Measurements from ENCODE around the gene SLC19A2. TPM values are rescaled to one million over a fixed set of nuclear protein-coding genes. Genes with fewer than 3 reads are reported as not detected.

SLC19A2 gene
- polyA plus RNA-seq, 1 donor (not counting 4 experiments of a cell fraction or from before 2014, with no cell fraction given): 11.9 TPM

DNA sequence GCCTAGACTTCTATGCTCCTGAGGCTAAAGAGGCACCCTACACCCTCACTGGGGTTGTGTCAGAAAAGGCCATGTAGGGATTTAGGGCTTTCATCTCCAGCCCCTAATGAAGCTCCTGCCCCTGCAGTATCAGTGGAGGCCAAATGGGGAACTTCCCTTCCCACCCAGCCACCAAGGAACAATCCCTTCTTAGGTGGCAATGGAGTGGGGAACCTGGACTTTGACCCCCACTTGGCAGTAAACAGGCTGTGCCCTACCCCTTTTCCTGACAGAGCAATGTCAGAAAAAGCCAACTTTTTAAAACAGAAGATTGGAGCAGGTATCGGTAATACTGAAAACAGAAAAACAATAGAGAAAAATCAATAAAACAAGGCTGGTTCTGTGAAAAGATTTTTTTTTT is 35.5 kb upstream of the SLC19A2 start:
- Histone ChIP-seq H3K9ac (ENCODE audit: control insufficient read depth, extremely low read depth, insufficient read depth, low read length) (no peak overlapping the region), H3K4me1 (ENCODE audit: control insufficient read depth, extremely low read depth, insufficient read depth, low read length) (no peaks in the 10 kb centered on the region), H3K9me3 (ENCODE audit: control insufficient read depth, low read depth, low read length) (no peaks in the 10 kb centered on the region), H3K4me2 (ENCODE audit: control insufficient read depth, extremely low read depth, insufficient read depth, low read depth, low read length) (no peak overlapping the region), H3K27me3 (ENCODE audit: control insufficient read depth, extremely low read depth, insufficient read depth, low read length) (no peaks in the 10 kb centered on the region), H3K4me3 (ENCODE audit: control insufficient read depth in 2 of 3, extremely low read depth in 1 of 3, insufficient read depth in 2 of 3, low read depth in 1 of 3, low read length in 3 of 3) (no peak overlapping the region), H2AFZ (ENCODE audit: control insufficient read depth, low read length) (no peak overlapping the region), H3K9me1 (ENCODE audit: control insufficient read depth, extremely low read depth, insufficient read depth, low read length) (no peaks in the 10 kb centered on the region), H3K36me3 (ENCODE audit: control insufficient read depth in 2 of 2, extremely low read depth in 1 of 2, insufficient read depth in 2 of 2, low read length in 2 of 2) (no peaks in the 10 kb centered on the region), H4K20me1 (ENCODE audit: control insufficient read depth, extremely low read depth, insufficient read depth, low read length) (no peaks in the 10 kb centered on the region), H3K79me2 (ENCODE audit: control insufficient read depth, insufficient read depth, low read length) (no peaks in the 10 kb centered on the region), H3K27ac (ENCODE audit: control insufficient read depth, insufficient read depth, low read length) (no peak overlapping the region)
- FAIRE-seq (no peak), DNase-seq (ENCODE audit: low read depth, low spot score) (no peak)
- dilution Hi-C loops (cut with MboI; ENCODE audit: extremely low pct_ligation_motif_present, low sequenced_read_pairs): no loop called here
- TF ChIP-seq, protein P1, sequence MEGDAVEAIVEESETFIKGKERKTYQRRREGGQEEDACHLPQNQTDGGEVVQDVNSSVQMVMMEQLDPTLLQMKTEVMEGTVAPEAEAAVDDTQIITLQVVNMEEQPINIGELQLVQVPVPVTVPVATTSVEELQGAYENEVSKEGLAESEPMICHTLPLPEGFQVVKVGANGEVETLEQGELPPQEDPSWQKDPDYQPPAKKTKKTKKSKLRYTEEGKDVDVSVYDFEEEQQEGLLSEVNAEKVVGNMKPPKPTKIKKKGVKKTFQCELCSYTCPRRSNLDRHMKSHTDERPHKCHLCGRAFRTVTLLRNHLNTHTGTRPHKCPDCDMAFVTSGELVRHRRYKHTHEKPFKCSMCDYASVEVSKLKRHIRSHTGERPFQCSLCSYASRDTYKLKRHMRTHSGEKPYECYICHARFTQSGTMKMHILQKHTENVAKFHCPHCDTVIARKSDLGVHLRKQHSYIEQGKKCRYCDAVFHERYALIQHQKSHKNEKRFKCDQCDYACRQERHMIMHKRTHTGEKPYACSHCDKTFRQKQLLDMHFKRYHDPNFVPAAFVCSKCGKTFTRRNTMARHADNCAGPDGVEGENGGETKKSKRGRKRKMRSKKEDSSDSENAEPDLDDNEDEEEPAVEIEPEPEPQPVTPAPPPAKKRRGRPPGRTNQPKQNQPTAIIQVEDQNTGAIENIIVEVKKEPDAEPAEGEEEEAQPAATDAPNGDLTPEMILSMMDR (optimal IDR thresholded peaks at IDR 0.05 in 1 of 3, IDR thresholded peaks at IDR 0.05 in 1 of 3, conservative IDR thresholded peaks at IDR 0.05 in 1 of 3; ENCODE audit: extremely low read depth in 1 of 3, insufficient read depth in 2 of 3, low read length in 3 of 3): no peak
- TF ChIP-seq EZH2 (IDR thresholded peaks at IDR 0.05; ENCODE audit: low read length): no peak

- no peak overlapping the region for H3K27ac ChIP-seq (ENCODE audit: control insufficient read depth, insufficient read depth, low read length)
- no peak overlapping the region for H3K4me3 ChIP-seq (ENCODE audit: control insufficient read depth in 2 of 3, extremely low read depth in 1 of 3, insufficient read depth in 2 of 3, low read depth in 1 of 3, low read length in 3 of 3)
- no peaks in the 10 kb centered on the region for H3K79me2 ChIP-seq (ENCODE audit: control insufficient read depth, insufficient read depth, low read length)
- H3K4me2 ChIP-seq (ENCODE audit: control insufficient read depth, extremely low read depth, insufficient read depth, low read depth, low read length): no peak overlapping the region
- H2AFZ ChIP-seq (ENCODE audit: control insufficient read depth, low read length): no peak overlapping the region
- H3K9me1 ChIP-seq (ENCODE audit: control insufficient read depth, extremely low read depth, insufficient read depth, low read length): no peaks in the 10 kb centered on the region
- FAIRE-seq (no peak), DNase-seq (ENCODE audit: low read depth, low spot score) (no peak)
- no peaks in the 10 kb centered on the region for H3K27me3 ChIP-seq (ENCODE audit: control insufficient read depth, extremely low read depth, insufficient read depth, low read length)
- peaks cover 8% of the 10 kb centered on the region for H3K4me1 ChIP-seq (ENCODE audit: control insufficient read depth, extremely low read depth, insufficient read depth, low read length)
- no peaks in the 10 kb centered on the region for H3K9me3 ChIP-seq (ENCODE audit: control insufficient read depth, low read depth, low read length)
- dilution Hi-C loops (cut with MboI; ENCODE audit: extremely low pct_ligation_motif_present, low sequenced_read_pairs): no loop called here
- TF ChIP-seq, protein P1 (optimal IDR thresholded peaks at IDR 0.05 in 1 of 3, IDR thresholded peaks at IDR 0.05 in 1 of 3, conservative IDR thresholded peaks at IDR 0.05 in 1 of 3; ENCODE audit: extremely low read depth in 1 of 3, insufficient read depth in 2 of 3, low read length in 3 of 3): no peak
- no peak for TF ChIP-seq EZH2 (IDR thresholded peaks at IDR 0.05; ENCODE audit: low read length)
- no peaks in the 10 kb centered on the region for H3K36me3 ChIP-seq (ENCODE audit: control insufficient read depth in 2 of 2, extremely low read depth in 1 of 2, insufficient read depth in 2 of 2, low read length in 2 of 2)
- no peaks in the 10 kb centered on the region for H4K20me1 ChIP-seq (ENCODE audit: control insufficient read depth, extremely low read depth, insufficient read depth, low read length)
- H3K9ac ChIP-seq (ENCODE audit: control insufficient read depth, extremely low read depth, insufficient read depth, low read length): no peak overlapping the region
These were observed 31.9 kb upstream of the SLC19A2 start for GRCh38 chr1:169517558-169518186.

Measured in keratinocyte (primary cell).